HUES64 (cell line): Measurements from ENCODE around the gene AATK.

Experiments
- H3K27ac ChIP-seq: 2 replicates; pipeline ENCODE4 v1.7.0; 2013; ENCODE audit warnings: low read depth, low read length, inconsistent platforms
- H3K27me3 ChIP-seq: 2 replicates; pipeline ENCODE4 v1.6.1; 2013; ENCODE audit warnings: mild to moderate bottlenecking, low read length; ENCODE audit not compliant: insufficient read depth
- H3K36me3 ChIP-seq: 2 replicates; pipeline ENCODE4 v1.6.1; 2013; ENCODE audit warnings: mild to moderate bottlenecking, low read length; ENCODE audit not compliant: insufficient read depth
- H3K4me1 ChIP-seq: 2 replicates; pipeline ENCODE4 v1.6.1; 2013; ENCODE audit warnings: mild to moderate bottlenecking, low read length, moderate library complexity; ENCODE audit not compliant: insufficient read depth
- H3K4me3 ChIP-seq: 2 replicates; pipeline ENCODE4 v1.5.1; 2013; ENCODE audit warnings: mild to moderate bottlenecking, low read length, moderate library complexity
- H3K9ac ChIP-seq: 2 replicates; pipeline ENCODE4 v1.6.1; 2013; ENCODE audit warnings: mild to moderate bottlenecking, low read depth, low read length
- H3K9me3 ChIP-seq: 2 replicates; pipeline ENCODE4 v1.6.1; 2013; ENCODE audit warnings: low read depth, low read length; ENCODE audit not compliant: insufficient read depth
- WGBS: fragments of 150-250, 120-280 bp; methylation state at CpG from one replicate; pipeline ENCODE4 v1.1.7; 2013; ENCODE audit warnings: missing lambda C conversion rate; 5-methylcytosine and 5-hydroxymethylcytosine counted together

AATK gene

DNA sequence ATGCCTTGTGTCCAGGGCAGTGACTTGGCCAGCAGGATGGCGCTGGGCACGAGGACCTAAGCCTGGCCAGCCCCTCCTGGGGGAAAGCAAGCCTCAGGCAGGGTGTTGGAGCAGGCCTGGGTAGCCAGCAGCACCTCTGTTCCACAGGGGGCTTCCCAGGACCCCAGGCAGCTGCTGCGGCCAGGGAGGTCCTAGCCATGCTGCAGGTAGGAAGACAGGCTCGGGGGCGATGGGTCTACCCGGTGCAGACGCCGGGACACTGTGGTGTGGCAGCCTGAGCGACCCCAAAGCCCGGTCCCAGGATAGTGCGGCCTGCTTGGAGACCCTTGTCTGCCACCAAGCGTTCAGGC lies 22.4 kb upstream of the AATK start:
- H3K4me1 ChIP-seq = no peaks in the 10 kb centered on the region
- no peaks in the 10 kb centered on the region for H3K9me3 ChIP-seq
- no peak overlapping the region for H3K9ac ChIP-seq
- no peak overlapping the region for H3K27ac ChIP-seq
- H3K4me3 ChIP-seq = no peak overlapping the region
- peaks cover 17% of the 10 kb centered on the region for H3K36me3 ChIP-seq
- 97% methylated on average over 12 of the region's 12 CpGs for WGBS
- no peaks in the 10 kb centered on the region for H3K27me3 ChIP-seq

DNA sequence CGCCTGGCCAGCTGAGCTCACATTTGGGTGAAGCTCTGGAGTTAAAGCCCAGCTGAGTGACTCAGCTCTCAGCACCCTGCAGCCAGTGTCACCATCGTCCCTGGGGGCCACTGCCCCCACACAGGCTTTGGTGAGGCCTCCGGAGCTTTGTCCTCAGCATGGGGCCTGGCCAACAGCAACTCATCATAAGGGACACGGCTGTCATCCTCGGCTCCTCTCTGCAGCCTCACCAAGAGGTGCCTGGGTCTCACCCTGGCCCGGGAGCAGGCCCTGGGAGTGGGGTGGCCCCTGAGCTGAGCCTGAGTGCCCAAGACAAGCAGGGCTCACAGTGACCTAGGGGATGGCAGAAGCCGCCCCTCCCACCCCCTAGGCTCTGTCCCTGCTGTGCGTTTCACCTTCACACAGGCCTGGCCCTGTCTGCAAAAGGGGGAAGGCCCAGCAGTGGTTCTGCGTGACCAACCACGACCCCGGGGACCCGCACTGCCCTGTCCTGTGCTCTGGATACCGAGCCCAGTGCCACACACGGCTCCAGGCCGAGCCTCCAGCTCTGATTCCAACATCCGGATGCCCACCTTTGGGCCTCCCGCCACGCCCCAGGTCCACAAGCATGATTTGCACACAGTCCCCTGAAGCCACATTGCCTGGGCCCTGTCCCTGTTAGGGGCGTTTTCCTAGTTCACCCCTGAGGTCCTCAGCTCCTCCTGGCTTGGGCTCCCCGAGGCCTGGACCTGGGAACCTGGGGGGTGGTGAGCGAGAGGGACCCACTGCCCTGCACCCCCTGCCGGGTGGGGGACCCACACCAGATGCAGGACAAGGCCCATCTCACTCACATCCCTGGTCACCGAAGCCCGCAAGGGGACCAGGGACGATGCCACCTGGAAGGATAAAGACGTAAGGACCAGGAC lies 21.8 kb upstream of the AATK start:
- H3K9me3 ChIP-seq = no peaks in the 10 kb centered on the region
- H3K36me3 ChIP-seq = peaks cover 17% of the 10 kb centered on the region
- no peak overlapping the region for H3K27ac ChIP-seq
- no peak overlapping the region for H3K4me3 ChIP-seq
- no peak overlapping the region for H3K9ac ChIP-seq
- H3K4me1 ChIP-seq = no peaks in the 10 kb centered on the region
- H3K27me3 ChIP-seq = no peaks in the 10 kb centered on the region
- 93% methylated on average over 26 of the region's 26 CpGs for WGBS

DNA sequence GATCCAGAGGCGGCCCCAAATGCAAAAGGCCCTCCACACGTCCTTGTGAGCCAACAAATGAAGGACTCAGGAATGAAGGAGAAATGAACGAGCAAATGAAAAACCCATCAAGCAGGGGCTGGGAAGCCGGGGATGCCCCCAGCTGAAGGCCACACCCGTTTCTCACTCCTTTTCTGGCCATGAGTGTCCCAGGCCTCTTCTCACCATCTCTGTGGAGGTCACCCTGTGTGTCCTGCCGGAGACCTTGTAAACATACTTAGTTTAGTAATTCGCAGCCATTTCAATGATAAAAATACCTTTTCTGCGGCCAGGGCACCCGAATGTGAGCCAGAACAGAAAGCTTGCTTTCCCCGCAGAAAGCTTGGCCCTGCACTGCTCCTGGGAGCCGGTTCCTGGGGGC lies 21.1 kb upstream of the AATK start:
- no peak overlapping the region for H3K9ac ChIP-seq
- H3K9me3 ChIP-seq = no peaks in the 10 kb centered on the region
- 94% methylated on average over 11 of the region's 11 CpGs for WGBS
- H3K4me3 ChIP-seq = no peak overlapping the region
- H3K27me3 ChIP-seq = no peaks in the 10 kb centered on the region
- no peak overlapping the region for H3K27ac ChIP-seq
- H3K4me1 ChIP-seq = no peaks in the 10 kb centered on the region
- H3K36me3 ChIP-seq = peaks cover 17% of the 10 kb centered on the region

DNA sequence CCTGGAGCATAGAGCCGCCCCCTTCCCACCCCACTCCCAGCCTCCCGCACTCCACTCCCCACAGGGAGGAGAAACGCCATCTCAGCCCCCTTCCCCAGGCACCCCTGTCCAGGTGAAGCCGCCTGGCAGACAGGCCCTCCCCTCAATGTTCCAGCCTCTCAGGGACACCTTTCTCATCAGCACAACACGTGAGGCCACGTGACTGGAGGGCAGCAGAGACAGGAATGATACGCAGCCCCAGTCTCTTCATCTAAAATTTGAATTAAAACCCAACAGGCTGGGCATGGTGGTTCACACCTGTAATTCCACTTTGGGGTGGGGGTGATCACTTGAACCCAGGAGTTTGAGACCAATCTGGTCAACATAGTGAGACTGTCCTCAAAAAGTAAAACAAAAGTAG lies 20.2 kb upstream of the AATK start:
- H3K27me3 ChIP-seq = no peaks in the 10 kb centered on the region
- no peak overlapping the region for H3K4me3 ChIP-seq
- no peak overlapping the region for H3K27ac ChIP-seq
- 86% methylated on average over 7 of the region's 7 CpGs for WGBS
- H3K4me1 ChIP-seq = no peaks in the 10 kb centered on the region
- H3K36me3 ChIP-seq = peaks cover 13% of the 10 kb centered on the region
- H3K9me3 ChIP-seq = no peaks in the 10 kb centered on the region
- H3K9ac ChIP-seq = no peak overlapping the region

DNA sequence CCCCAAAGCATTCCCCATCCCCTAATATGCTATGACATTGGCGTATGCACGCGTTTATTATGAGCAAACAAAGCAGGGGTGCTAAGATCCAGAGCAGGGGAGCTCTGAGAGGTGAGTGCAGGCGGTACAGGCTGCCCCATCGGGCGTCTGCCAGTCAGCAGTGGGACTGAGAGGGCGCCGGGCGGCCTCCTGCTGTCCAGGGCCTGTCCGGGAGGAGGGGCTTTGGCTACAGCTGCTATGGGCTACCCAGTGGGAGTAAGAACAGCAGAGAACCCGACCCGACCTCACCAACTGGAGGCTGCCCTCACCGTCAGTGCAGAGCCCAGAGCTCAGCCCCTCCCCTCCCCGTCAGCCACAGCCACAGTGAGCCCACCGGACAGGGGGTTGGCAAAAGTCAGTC lies 18.5 kb upstream of the AATK start:
- Histone ChIP-seq H3K27ac (no peak overlapping the region), H3K4me3 (no peak overlapping the region), H3K9me3 (no peaks in the 10 kb centered on the region), H3K27me3 (no peaks in the 10 kb centered on the region), H3K4me1 (no peaks in the 10 kb centered on the region), H3K36me3 (peaks cover 8% of the 10 kb centered on the region; the same call in 1 of the 2 replicates), H3K9ac (no peak overlapping the region)
- WGBS = 57% methylated on average over 15 of the region's 15 CpGs

DNA sequence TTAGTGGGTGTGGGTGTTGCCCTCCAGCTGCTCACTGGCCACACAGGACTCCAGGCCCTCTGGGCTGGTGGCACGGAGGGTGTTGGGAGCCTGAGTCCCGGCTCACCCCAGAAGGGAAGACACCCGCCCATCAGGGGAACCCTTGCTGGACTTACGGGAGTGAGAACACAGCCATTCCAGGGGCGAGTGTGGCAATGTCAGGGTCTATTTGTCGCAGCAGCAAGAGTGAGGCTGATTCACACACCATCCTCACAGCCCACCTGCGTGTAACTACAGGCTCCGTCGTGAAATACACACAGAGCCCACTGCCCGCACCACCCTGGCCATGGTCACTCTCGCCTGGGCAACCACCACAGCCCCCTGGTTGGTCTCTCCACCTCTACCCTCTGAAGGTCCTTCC lies 17.8 kb upstream of the AATK start:
- Histone ChIP-seq H3K27me3 (no peaks in the 10 kb centered on the region), H3K4me1 (no peaks in the 10 kb centered on the region), H3K27ac (no peak overlapping the region), H3K4me3 (no peak overlapping the region), H3K9ac (no peak overlapping the region), H3K36me3 (peaks cover under 1% of the 10 kb centered on the region; the same call in 1 of the 2 replicates), H3K9me3 (no peaks in the 10 kb centered on the region)
- WGBS = 95% methylated on average over 11 of the region's 11 CpGs

DNA sequence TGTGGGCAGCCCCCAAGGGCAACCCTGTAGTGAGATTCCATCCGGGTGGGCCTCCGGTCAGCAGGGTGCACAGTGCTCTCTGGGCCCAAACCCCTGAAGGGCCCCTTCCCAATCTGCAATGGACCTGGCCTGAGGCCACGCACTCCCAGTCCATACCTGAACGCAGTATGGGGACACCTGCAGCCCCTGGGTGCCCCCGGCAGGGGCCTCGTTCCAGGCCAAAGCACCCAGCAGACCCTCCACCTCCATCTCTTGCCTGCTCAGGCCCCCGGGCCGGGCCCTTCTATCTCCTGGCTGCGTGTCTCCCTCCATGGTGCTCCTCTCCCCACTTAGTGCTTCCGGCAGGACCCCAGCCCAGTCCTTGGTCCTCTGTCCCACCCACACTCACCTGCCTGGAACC lies 17.3 kb upstream of the AATK start:
- H3K9ac ChIP-seq = no peak overlapping the region
- WGBS = 93% methylated on average over 10 of the region's 10 CpGs
- no peaks in the 10 kb centered on the region for H3K27me3 ChIP-seq

DNA sequence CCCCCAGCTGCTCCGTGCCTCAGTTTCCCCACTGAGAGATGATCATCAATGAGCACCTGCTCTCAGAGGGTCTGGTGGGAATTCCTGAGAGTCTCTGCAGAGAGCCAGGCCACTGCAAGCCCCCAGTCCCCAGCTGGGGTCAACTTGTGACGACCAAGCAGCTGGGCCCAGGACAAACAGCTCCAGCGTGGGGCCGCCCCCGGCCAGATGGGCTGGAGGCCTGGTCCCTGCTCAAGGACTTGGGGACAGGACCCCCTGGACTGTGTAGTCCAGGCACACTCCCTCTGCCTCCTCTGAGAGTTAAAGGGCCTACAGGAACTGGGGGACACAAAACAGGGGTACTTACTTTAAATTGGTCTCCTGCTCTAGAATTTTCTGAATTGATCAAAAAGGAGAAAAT lies 16.6 kb upstream of the AATK start:
- no peaks in the 10 kb centered on the region for H3K9me3 ChIP-seq
- H3K27me3 ChIP-seq = no peaks in the 10 kb centered on the region
- no peaks in the 10 kb centered on the region for H3K4me1 ChIP-seq
- H3K4me3 ChIP-seq = no peak overlapping the region
- 89% methylated on average over 5 of the region's 5 CpGs for whole genome bisulfite sequencing
- H3K27ac ChIP-seq = no peak overlapping the region
- no peak overlapping the region for H3K9ac ChIP-seq
- no peaks in the 10 kb centered on the region for H3K36me3 ChIP-seq

More for the DNA sequence above, 17.3 kb upstream of the AATK start:
- H3K4me1 ChIP-seq = no peaks in the 10 kb centered on the region
- H3K36me3 ChIP-seq = no peaks in the 10 kb centered on the region
- no peaks in the 10 kb centered on the region for H3K9me3 ChIP-seq
- no peak overlapping the region for H3K4me3 ChIP-seq
- no peak overlapping the region for H3K27ac ChIP-seq

DNA sequence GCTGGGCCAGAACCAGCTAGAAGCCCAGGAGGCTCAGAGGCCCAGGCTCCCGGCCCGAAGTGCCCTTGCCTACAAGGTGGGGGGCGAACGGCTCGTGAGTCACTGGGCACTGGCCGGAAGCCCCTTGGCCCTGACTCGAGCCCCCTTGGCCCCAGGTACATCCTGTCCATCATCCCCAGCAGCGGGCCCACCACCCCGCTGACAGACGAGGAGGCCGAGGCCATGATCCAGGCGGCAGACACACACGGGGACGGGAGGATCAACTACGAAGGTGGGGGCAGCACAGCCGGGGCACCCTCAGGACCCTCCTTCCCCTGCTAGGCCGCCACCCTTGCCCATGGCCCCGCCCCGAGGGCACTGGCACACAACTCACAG lies 15.8 kb upstream of the AATK start:
- 94% methylated on average over 19 of the region's 19 CpGs for WGBS
- Histone ChIP-seq H3K4me3 (no peak overlapping the region), H3K27ac (no peak overlapping the region), H3K27me3 (no peaks in the 10 kb centered on the region), H3K4me1 (no peaks in the 10 kb centered on the region), H3K9ac (no peak overlapping the region), H3K36me3 (no peaks in the 10 kb centered on the region), H3K9me3 (no peaks in the 10 kb centered on the region)

DNA sequence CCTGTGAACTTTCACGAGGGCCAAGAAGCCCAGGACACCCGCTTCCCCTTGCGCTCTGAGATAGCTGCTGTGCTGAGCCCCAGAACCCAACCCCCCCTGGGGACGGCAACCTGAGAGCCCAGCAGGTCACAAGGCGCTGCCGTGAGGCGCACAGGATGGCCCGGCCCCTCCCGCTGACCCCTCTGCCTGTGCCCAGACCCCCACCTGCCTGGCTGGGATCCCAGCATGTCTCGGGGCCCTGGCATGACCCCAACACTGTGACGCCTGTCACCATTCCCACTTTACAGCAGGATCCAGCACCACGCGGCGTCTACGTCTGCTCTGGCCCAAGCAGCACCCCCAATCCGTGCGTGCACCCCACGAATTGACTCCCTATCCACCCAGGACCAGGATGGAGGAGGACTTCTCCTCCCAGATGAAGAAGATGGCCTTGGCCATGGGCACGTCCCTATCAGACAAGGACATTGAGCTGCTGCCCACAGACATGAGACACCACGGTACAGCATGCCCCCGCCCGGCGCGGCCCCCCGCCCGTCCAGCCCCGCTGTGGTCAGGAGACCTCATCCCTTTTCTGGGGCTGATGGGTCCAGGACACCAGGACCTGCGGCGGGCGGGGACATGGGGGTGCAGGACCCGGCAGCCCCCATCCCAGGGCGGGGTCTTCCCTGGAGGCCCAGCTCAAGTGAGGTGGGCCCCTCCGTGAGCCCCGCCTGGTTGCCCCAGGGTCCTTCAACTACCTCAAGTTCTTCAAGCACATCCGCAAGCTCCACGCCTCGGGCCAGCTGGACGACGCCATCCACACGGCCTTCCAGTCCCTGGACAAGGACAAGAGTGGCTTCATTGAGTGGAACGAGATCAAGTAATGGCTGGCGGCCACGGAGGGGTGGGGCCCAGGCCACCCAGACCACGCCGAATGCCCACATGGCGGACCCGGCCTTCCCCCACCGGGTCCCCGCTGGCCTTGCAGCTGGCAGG lies 15.1 kb upstream of the AATK start:
- H3K9ac ChIP-seq = no peak overlapping the region
- no peaks in the 10 kb centered on the region for H3K9me3 ChIP-seq
- no peaks in the 10 kb centered on the region for H3K36me3 ChIP-seq
- WGBS = 96% methylated on average over 49 of the region's 49 CpGs
- no peaks in the 10 kb centered on the region for H3K27me3 ChIP-seq
- H3K4me1 ChIP-seq = no peaks in the 10 kb centered on the region
- H3K27ac ChIP-seq = no peak overlapping the region
- H3K4me3 ChIP-seq = no peak overlapping the region

DNA sequence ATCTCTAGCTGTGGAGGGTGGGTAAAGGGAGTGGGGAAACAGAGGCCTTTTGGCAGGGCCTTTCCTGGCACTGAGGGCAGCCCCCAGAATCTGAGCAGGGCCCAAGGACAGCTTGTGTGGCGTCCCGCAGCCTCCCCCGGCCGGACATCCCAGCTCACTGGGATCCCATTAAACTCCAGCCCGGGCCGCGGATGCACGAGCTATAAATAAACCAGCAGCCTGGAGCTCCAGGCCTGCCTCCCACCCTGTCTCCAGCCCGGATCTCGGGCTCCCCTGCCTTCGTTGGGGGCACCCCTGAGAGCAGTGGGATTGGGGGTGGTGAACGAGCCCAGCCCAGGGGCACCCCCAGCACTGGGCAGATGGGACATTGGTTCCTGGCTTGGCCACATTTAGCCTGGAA lies 13.8 kb upstream of the AATK start:
- Histone ChIP-seq H3K4me1 (no peaks in the 10 kb centered on the region), H3K9ac (no peak overlapping the region), H3K27ac (no peak overlapping the region), H3K4me3 (no peak overlapping the region), H3K27me3 (no peaks in the 10 kb centered on the region), H3K9me3 (no peaks in the 10 kb centered on the region), H3K36me3 (no peaks in the 10 kb centered on the region)
- WGBS = 93% methylated on average over 12 of the region's 12 CpGs
